GM18498 (cell line): ENCODE results near the gene BRWD1.

Source experiments
- ATAC-seq: cut with Tn5 transposase; IDR thresholded peaks from one replicate; pipeline ENCODE4 v1.9.1; 2021; ENCODE audit warnings: mild to moderate bottlenecking, moderate library complexity; ENCODE audit not compliant: unreplicated experiment

Gene BRWD1

GRCh38 chr21:39330001-39330400 is 16.6 kb upstream of the BRWD1 start:
- no peak for ATAC-seq

GRCh38 chr21:39327727-39328126 is 14.3 kb upstream of the BRWD1 start:
- no peak for ATAC-seq

- no peak for ATAC-seq
These were observed 13.3 kb upstream of the BRWD1 start for GRCh38 chr21:39326607-39327307.

DNA sequence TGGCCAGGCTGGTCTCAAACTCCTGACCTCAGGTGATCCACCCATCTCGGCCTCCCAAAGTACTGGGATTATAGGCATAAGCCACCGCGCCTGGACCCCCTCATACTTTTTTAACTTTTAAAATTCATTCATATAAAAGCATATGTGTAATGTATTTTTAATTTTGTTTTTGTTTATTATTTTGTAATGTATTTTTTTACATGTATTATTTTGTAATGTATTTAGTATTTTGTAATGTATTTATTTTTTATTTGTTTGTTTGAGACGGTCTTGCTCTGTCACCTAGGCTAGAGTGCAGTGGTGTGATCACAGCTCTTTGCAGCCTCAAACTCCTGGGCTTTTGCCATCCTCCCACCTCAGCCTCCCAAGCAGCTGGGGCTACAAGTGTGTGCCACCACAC is 12.0 kb upstream of the BRWD1 start:
- ATAC-seq: no peak

- ATAC-seq: no peak
These were observed 8.0 kb upstream of the BRWD1 start for GRCh38 chr21:39321424-39321823.

DNA sequence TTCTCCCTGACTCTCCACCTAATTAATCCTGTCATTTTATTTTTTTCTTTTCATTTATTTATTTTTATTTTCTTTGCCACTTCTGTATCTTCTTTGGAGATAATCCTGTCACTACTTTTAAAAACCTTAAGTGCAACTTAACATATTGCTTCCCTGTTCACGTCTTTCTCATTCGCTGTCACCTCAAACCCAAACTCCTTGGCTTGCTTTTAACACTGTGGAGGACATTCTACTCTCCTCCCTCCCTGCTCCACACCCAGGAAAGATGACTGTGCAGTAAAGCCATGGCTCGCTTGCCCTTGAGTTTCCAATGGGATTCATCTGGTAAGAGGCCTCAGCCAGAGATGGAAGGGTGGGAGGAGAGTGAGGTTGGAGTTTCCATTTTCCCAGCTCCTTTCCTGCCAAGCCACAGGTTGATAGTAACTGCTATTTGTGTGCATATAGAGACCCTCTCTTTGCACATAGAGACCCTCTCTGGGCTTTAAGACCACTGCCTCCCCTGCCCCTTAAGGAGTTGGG is 6.4 kb upstream of the BRWD1 start:
- ATAC-seq: no peak

- no peak for ATAC-seq
These were observed 5.9 kb upstream of the BRWD1 start for GRCh38 chr21:39319251-39319756.

DNA sequence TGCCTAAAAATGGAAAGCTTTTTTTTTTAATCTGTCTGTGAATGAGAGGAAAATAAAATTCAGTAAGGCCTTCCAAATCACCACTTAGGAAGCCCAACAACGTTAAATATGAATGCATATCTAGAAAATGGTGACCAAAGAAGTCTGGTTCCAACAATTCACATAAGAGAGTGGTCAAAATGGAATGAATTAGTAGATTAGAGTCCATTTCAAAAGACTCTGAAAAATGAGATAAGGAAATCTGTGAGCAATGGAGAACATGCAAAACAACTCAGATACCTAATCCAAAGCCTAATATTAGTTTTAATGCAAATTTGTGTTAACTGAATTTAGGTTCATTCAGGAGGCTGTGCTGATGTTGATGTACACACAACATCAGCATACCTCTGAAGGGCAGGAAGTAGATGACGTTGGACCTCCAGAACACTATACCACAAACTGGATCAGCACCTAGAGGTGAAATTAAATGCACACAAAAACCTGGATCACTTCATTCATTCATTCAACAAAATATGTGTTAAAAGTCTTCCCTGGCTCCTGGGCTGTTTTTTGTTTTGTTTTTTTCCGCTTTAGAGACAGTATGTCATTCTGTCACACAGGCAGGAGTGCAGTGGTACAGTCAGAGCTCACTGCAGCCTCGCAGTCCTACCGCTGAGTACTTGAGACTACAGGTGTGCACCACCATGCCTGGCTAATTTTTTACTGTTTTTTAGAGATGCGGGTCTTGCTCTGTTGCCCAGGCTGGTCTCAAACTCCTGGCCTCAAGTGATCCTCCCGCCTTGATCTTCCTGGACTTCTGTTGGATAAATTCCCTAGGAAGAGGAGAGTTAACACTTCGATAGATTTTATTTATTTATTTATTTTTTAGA is 4.9 kb upstream of the BRWD1 start:
- ATAC-seq: no peak

- ATAC-seq: no peak
These were observed 4.0 kb upstream of the BRWD1 start for GRCh38 chr21:39317134-39318090.

DNA sequence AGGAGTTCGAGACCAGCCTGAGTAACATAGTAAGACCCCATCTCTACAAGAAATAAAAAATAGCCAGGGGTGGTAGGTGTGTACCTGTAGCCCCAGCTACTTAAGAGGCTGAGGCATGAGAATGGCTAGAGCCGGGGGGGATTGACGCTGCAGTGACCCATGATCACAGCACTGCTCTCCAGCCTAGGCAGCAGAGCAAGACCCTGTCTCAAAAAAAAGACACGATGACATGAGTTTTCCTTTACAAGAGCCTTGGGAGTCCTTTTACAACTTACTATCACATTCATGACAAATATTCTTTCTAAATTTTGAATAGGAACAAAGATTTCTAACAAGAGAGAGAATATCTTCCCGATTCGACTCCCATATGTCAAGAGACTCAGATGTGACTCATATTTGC is 3.3 kb upstream of the BRWD1 start:
- ATAC-seq: no peak

GRCh38 chr21:39315603-39316445 is 2.4 kb upstream of the BRWD1 start:
- ATAC-seq: no peak

DNA sequence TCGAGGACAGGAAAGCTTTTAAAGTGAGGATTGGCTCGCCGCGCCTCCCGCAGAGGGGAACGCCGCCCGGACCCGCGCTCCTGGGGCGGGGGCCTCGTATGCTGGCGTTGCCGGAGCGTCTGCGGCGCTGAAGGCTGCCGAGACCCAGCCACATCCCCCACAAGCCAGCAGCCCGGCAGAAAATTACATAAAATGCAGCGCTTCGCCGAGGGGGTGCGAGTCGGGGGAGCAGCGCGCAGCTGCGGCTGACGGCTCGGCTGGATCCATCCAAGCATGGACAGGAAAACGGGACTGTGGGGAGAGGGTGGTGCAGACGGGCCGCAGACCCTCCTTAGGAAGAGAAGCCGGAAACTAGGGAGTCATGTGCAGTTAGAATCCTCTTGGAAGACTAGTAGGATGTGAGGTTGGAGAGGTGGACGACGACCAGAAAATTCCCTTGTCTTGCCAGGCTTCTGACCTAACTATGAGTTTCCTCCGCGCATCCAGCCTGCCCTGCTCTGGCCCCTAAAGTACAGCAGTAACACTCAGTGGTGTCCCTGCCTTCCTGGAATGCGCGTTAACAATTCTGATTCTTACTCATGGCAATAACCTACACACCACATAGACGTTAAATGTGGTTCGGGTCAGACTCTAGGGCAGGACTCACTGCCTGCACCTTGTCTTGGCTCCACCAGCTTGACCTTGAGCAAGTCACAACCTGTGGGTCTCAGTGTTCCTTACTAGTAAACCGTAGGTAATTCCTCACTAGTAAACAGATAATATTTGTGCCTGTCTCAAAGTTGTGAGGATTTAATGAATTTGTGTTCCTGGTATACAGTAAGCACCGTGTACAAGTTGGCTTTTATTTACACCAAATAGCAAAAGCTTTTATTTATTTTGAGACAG is 953 bp upstream of the BRWD1 start:
- ATAC-seq: peak; percentile 16

DNA sequence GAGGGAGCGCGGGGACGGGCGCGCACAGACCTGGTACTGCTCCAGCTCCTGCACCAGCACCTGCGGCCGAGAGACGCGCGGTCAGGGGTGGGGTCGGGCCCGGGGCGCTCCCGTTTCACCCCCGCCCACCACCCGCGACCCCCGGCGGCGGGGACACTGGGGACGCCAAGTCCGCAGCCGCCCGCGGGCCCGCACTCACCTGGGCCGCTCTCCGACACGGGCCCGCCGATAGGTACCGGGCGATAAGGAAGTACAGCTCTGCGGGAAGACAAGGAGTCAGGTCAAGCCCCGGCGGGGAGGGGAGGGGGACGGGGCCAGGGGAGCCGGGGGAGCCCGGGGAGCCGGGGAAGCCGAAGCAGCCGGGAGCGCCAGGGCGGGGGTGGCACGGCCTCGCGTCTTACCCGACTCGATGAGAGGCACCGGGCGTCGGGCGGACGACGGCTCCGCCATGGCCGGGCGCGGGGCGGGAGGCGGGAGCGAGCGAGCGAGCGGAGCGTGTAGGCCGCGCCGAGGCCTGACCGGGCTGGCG is 326 bp downstream of the BRWD1 start:
- peak; percentile 8 for ATAC-seq

DNA sequence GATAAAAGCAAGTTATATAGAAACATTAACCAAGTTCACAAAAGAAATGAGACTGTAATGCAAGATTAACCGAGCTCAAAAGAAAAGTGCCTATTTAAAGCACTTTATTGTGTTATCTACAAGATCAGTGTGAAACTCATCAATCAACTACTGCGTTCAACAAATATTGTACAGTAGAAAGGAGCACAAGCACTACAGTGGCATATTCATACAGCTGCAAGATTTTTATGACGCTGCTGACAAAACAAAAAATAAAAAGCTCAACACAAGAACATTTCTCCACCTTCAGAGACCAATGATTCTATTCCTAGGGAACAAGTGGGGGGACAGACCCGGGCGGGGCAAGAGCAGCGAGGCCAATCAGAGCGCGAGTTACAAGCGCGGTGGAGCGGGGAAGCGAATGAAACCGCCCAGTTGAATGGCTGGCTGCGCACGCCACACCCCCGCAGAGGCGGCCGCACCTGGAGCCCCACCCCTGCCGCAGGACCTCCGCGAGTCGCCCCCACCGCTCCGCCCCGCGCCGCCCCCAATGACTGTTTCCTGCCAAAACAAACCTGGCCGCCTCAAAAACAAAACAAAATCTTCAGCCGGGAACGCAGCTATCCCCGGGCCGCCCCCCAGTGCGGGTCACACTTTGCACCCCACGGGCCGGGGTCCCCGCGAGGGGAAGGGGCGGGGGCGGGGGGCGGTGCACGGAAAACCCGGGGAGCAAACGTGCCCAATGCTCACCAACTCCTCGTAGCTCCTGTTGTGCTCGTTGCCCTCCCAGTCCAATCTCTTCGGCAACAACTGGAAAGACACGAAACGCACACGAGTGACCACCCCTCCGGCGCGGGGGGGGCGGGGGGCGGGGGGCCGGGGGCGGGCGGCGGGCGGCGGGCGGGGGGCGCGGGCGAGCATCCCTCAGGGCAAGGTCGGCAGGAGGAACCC is 1.1 kb downstream of the BRWD1 start:
- peak; percentile 82 for ATAC-seq

- no peak for ATAC-seq
These were observed 2.3 kb downstream of the BRWD1 start for GRCh38 chr21:39311164-39311563.

DNA sequence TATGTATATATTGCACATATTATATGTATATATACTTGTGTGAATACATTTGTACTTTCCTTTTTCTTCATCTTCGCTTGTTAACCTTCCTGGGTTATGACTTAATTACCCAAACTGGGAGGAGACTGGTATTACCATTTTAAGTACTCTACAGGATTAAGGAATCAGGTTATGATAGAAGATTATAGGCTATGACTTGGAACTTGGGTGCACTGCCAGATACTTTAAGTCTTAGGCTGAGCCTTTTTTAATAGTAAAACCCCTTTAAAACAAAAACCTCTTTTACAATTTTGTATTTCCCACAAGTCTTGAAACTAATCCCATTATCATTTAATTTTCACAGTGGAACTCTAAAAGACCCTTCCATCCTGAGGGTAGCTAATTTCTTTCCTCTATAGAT is 6.0 kb downstream of the BRWD1 start:
- no peak for ATAC-seq

GRCh38 chr21:39300587-39300986 is 12.8 kb downstream of the BRWD1 start:
- ATAC-seq: no peak

- no peak for ATAC-seq
These were observed 16.5 kb downstream of the BRWD1 start for GRCh38 chr21:39296891-39297290.
